Subcutaneous adipose tissue (tissue), 4 donors: ENCODE results near the gene SHF. TPM values are rescaled to one million over a fixed set of nuclear protein-coding genes. Genes with fewer than 3 reads are reported as not detected.

ENCODE experiments used
- CTCF ChIP-seq: fragments of 450-650 bp; IDR thresholded peaks from one replicate; pipeline ENCODE4 v1.5.1; 2016; ENCODE audit warnings: low read depth, mild to moderate bottlenecking, control low read depth, antibody characterized with exemption, moderate library complexity
- total RNA-seq, 4 donors: library from RNA; depleted of rRNA; stranded (reverse); fragments of >200 nt; gene quantifications; one replicate each; pipeline ENCODE4 v1.1.0, GENCODE V29; 2016

The SHF gene
- total RNA-seq, 4 donors from 2014 or later: 0.33 to 7.5 (median 3.7) TPM

GRCh38 chr15:45182996-45183395 lies 4.8 kb downstream of the SHF start:
- no peak for TF ChIP-seq CTCF

GRCh38 chr15:45181491-45182285 lies 6.1 kb downstream of the SHF start:
- no peak for TF ChIP-seq CTCF

- no peak for TF ChIP-seq CTCF
These were observed 6.9 kb downstream of the SHF start for GRCh38 chr15:45180648-45181436.

DNA sequence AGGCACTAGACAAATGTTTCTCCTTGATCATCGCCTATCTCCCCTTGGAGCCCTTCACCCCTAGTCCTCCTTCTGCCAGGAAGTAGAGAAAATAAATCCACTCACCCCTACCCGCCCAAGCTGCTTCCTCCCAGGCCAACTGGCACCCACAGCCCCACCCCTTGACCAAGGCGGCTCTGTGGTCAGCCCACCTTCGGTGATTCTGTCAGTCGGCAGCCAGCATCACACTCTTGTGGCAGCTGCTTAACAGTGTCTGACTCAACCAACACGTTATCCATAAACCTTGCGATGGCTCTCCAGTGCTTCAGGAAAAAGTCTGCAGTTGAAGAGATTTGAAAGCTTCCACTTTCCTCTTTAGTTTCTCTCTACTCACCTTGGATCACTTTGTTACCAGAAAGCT lies 7.6 kb downstream of the SHF start:
- no peak for TF ChIP-seq CTCF

DNA sequence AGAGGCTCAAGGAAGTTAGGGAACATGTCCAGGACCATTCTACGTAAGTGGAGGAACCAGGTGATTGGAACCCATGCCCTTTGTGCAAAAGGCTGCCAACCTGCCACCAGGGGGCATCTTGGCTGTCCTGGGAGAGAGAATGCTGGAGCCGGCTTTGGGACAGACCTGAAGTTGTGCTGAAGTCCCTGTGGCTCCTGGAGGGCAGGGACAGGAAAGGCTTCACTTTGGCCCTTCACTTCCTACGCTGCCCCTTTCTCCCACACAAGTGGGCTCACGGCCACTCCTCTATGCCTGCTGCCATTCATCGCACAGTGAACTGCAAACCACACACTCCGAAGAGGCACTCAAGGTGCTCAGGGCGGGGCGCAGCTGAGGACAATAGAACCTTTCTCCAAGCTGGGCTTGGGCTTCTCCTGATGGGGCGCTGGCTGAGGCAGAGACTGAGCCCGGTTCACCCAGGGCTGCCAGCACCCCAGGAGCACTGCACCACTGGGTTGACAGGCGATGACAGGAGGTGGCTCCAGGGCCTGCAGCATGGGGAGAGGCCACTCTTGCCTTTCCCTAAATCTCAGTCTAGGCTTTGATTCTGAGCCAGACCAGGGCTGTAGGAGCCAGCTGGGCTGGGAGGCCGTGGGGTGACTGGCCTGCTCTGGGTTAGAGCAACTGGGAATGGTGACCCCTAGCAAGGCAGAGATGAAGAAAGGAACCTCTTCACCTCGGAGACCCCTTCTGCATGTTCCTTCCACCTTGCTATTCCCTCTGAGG lies 8.4 kb downstream of the SHF start:
- no peak for TF ChIP-seq CTCF

GRCh38 chr15:45177285-45177684 lies 10.5 kb downstream of the SHF start:
- TF ChIP-seq CTCF: no peak

DNA sequence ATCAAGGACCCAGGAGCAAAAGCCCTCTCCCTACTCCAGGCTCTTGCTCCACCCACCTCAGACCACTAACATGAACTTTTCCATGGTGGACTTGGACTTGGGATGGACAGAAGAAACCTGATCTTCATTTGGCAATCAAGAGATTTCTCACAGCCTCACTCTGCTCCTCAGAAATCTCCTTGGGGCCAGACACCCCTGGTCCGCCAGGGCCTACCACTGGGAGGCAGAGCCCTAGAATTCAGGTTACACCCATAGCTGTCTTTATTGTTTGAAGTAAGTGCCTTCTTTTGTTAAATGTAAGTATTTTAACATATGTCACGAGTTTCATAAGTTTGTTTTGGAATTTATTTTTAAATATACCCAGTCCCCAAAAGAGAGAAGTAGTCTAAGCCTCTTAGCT lies 13.2 kb downstream of the SHF start:
- no peak for TF ChIP-seq CTCF
